HG03520 (cell line): ENCODE results near the gene NINL.

Source experiments
- ATAC-seq: cut with Tn5 transposase; IDR thresholded peaks from one replicate; pipeline ENCODE4 v1.9.1; 2021; ENCODE audit warnings: mild to moderate bottlenecking, moderate library complexity; ENCODE audit not compliant: unreplicated experiment

The NINL gene

DNA sequence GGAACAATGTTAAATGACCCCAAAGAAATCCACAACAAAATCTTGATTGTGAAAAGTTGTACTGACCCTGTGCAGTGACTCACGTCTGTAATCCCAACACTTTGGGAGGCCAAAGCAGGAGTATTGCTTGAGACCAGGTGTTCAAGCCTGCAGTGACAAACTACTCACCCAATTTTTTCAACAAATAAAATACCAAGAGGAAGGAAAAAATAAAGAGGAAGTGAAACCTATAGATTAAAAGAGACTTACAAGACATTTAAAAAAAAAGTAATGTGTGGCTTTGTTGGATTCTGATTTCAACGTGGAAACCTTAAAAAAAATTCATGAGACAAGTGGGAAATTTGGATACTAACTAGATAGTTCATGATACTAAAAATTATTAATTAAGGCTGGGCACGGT is 146.0 kb downstream of the NINL start:
- ATAC-seq: no peak

DNA sequence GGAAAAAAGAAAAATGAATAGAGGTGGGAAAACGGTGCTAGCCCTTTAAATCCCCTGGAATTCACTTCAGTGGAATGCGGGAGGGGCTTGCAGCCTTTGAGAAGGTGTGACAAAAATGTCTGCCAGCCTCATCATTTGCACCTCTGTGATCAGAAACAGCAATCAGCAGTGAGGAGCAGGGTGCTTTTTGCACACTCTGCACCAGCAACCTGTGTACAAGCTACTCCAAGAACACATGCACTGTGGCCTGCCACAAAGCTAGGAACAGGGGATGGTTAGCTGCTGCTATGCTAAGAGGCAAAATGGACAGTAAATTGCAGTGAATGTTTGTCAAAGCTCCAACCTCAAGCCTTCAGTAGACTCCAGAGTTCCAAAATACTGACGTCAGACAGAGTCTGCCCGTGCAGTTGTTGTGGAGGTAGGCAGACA is 148.2 kb downstream of the NINL start:
- no peak for ATAC-seq

DNA sequence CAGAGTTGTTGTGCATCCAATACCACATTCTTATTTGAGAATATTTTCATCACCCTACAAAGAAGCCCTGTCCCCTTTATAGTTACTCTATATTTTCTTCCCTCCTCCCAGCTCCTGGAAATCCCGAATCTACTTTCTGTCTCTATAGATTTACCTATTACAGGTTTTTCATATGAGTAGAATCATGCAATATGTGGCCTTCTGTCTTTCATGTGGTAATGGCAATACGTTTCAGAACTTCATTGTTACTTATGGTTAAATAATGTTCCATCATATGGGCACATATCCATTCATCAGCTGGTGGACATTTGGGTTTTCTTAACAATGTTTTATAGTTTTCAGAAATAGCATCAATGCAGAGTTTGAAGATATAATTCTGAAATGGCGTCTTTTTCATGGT is 160.8 kb downstream of the NINL start:
- no peak for ATAC-seq

DNA sequence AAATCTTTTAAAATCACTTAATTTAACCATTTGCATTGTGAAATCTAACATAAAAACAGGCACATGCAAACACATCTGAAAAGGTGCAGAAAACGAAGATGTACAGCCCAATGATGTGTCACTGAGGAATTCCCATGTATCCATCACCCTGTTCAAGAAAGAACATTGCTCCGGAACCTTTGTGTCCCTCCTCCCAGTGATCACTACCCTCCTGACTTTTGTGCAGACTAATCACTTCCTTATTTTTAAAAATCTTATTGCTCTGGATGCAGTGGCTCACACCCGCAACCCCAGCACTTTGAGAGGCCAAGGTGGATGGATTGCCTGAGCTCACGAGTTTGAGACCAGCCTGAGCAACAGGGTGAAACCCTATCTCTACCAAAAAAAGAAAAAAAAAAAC is 163.3 kb downstream of the NINL start:
- ATAC-seq: no peak

DNA sequence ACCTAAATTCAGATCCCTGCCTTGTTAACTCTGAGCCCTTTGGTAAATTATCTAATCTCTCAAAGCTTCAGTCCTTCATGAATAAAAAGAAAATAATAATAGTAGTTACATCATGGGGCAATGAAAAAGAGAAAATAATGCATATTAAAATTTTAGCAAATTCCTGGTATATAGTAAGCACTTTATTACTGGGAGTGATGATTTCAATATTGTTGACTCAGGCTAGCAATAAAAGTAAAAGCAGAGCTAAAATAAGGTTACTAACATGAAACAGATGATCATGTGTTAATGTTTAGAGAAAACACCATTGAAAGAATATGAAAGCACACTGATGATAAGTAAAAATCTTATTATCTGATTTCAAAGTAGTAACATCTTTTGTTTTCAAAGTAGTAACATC is 164.2 kb downstream of the NINL start:
- ATAC-seq: no peak

DNA sequence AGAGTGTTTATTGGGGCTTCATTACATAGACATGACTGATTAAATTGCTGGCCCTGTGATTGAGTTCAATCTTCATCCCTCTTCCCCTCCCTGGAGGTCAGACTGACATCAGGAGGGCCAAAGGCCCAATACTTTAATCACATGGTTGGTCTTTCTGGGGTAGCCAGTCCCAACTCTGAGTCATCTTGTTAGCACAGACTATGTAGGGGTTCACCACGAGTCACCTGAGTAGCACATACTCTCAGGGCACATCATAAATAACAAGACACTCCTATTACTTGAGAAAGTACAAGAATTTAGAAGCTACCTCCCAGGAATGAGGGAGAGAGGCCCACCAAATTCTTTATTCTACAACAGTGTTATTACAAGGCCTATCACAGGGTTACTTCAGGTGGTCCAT is 166.6 kb downstream of the NINL start:
- ATAC-seq: no peak

DNA sequence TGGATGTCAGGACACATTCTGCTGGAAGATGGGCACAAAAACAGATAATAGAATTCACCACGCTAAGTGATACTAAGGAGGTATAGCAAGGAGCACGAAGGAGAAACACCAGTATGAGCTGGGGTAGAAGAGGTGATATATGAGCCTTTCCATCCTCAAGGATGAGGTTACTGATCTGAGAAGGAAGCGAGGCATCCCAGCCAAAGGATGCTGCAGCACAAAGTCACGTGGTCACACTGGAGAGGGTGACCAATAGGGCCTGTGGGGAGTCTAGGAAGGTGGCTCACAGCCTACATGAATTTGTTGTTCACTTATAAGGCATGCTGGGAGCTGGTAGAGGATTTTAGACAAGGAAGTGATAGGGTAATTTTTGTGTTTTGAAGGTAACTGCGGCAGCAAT is 176.4 kb downstream of the NINL start:
- no peak for ATAC-seq

DNA sequence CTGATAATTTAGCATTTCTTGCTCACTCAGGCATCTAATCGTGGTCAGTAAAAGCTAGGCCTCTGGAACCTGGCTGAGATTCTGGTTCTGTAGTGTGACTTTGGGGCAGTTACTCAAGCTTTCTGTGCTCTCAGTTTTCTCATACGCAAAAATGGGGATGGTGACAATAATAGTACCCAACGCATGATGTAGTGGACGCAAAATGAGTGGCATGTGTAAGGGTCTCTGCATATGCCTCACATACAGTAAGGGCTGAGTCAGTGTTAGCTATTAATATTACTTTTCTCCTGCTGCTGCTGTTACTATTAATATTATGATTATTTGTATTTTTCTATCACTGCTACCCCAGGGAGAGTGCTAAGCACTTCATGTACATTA is 177.2 kb downstream of the NINL start:
- no peak for ATAC-seq

DNA sequence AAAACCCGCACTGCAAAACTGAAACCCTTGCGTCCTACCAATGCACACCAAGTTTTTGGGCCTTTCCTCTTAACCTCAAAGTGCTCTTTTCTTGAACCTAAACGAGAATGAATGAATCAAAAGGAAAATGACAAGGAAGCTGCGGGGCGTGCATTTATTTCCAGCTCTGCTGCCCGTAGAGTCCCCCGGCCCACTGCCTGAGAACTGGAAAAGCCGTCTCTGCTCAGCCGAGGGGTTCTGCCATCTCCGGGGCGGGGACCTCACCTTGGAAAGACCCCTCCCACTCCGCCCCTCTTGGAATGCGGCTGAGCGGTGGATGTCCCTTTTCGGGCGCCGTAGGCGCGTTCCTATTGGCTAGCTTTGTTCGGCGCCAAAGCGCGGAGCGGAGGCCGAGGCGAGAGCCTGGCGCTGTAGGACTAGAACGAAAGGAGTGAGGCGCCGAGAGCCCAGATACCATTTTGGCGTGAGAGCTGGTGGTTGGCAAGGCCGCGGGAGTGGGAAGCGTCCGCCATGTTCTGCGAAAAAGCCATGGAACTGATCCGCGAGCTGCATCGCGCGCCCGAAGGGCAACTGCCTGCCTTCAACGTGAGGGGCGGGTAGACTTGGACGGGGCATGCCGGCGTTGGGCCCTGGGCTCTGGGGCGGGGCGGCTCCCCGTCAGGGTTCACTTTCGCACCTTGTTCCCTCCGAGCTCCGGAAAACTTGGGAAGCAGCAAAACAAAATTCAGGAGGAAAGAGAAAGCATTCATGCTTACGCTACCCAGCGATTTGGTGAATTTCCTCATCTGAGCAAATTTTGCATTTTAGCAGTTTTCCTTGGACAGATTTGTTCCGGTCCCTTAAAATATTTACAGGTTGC is 177.8 kb downstream of the NINL start, which contains the start of gene GINS1:
TSS of gene GINS1 (plus strand) at position 363 of the 859 bp plus-strand sequence. CDS start at position 511, 148 bp downstream.
- peak; percentile 76 for ATAC-seq
